Stimulated activated CD8-positive, alpha-beta memory T cell treated with anti-CD3 and anti-CD28 coated beads, Interleukin-12 subunit alpha, Interleukin-12 subunit beta, amount 100 ng/mL, for 24 hours (primary cell): Measurements from ENCODE around the gene PRSS48.
"Not testable (repeated sequence)": the region's sequence is repeated elsewhere in the genome, so short reads cannot be mapped to it uniquely, and the experiment has no call there.

Experiments used
- DNase-seq: peaks from one replicate; pipeline ENCODE4 v3.0.0-alpha.2; 2020; ENCODE audit errors: extremely low read depth

PRSS48 gene

GRCh38 chr4:151318307-151319006 lies 41.5 kb downstream of the PRSS48 start:
- no peak for DNase-seq

- no peak for DNase-seq
Observed at GRCh38 chr4:151319490-151319889, 42.5 kb downstream of the PRSS48 start.

GRCh38 chr4:151321586-151321985 lies 44.6 kb downstream of the PRSS48 start:
- DNase-seq: no peak

GRCh38 chr4:151322161-151322560 lies 45.2 kb downstream of the PRSS48 start:
- DNase-seq: not testable (repeated sequence)

GRCh38 chr4:151322570-151322969 lies 45.6 kb downstream of the PRSS48 start:
- no peak for DNase-seq

- DNase-seq: no peak
Observed at GRCh38 chr4:151323667-151324066, 46.7 kb downstream of the PRSS48 start.

GRCh38 chr4:151324124-151324751 lies 47.3 kb downstream of the PRSS48 start:
- DNase-seq: no peak

- DNase-seq: no peak
Observed at GRCh38 chr4:151324752-151325110, 47.8 kb downstream of the PRSS48 start.

- no peak for DNase-seq
Observed at GRCh38 chr4:151325111-151325948, 48.4 kb downstream of the PRSS48 start, which contains the start of gene SH3D19. Gene SH3D19, minus strand, starts transcription at chr4:151325605. Its CDS starts 253 bp downstream, at chr4:151325352.

- DNase-seq: no peak
Observed at GRCh38 chr4:151325949-151326246, 48.9 kb downstream of the PRSS48 start.

GRCh38 chr4:151329217-151330007 lies 52.5 kb downstream of the PRSS48 start:
- DNase-seq: no peak

- no peak for DNase-seq
Observed at GRCh38 chr4:151331276-151332042, 54.5 kb downstream of the PRSS48 start.

GRCh38 chr4:151339467-151339866 lies 62.5 kb downstream of the PRSS48 start:
- no peak for DNase-seq

GRCh38 chr4:151340751-151341385 lies 63.9 kb downstream of the PRSS48 start:
- no peak for DNase-seq
